Hematopoietic multipotent progenitor cell treated with erythropoietin and hydrocortisone succinate and interleukin-3 and kit ligand, for 4 days (in vitro differentiated cells): ENCODE results near the gene P4HA2.

Source experiments
- DNase-seq: peaks from one replicate; pipeline ENCODE4 v3.0.0-alpha.2; 2015

The P4HA2 gene

GRCh38 chr5:132264546-132265335, 37.1 kb upstream of the P4HA2 start:
- DNase-seq: no peak

GRCh38 chr5:132263548-132264261, 36.1 kb upstream of the P4HA2 start:
- no peak for DNase-seq

GRCh38 chr5:132262882-132263547, 35.4 kb upstream of the P4HA2 start:
- DNase-seq: no peak

- DNase-seq: no peak
Observed at GRCh38 chr5:132261881-132262845, 34.5 kb upstream of the P4HA2 start.

GRCh38 chr5:132260714-132261551, 33.3 kb upstream of the P4HA2 start:
- peak; percentile 89 for DNase-seq

GRCh38 chr5:132260051-132260450, 32.4 kb upstream of the P4HA2 start:
- DNase-seq: no peak

- DNase-seq: no peak
Observed at GRCh38 chr5:132259069-132259851, 31.6 kb upstream of the P4HA2 start.

GRCh38 chr5:132258102-132259068, 30.7 kb upstream of the P4HA2 start:
- no peak for DNase-seq

GRCh38 chr5:132257131-132258101, 29.8 kb upstream of the P4HA2 start, which contains the start of gene PDLIM4:
Gene PDLIM4, plus strand, starts transcription at chr5:132257696. Its CDS starts 39 bp downstream, at chr5:132257735.
- DNase-seq: no peak

GRCh38 chr5:132256783-132257130, 29.1 kb upstream of the P4HA2 start:
- DNase-seq: no peak

- no peak for DNase-seq
Observed at GRCh38 chr5:132256086-132256782, 28.6 kb upstream of the P4HA2 start.

GRCh38 chr5:132254321-132254977, 26.8 kb upstream of the P4HA2 start:
- no peak for DNase-seq

- DNase-seq: no peak
Observed at GRCh38 chr5:132253452-132254320, 26.0 kb upstream of the P4HA2 start.

- DNase-seq: peak; percentile 42
Observed at GRCh38 chr5:132253008-132253441, 25.4 kb upstream of the P4HA2 start.

GRCh38 chr5:132251220-132251725, 23.6 kb upstream of the P4HA2 start:
- no peak for DNase-seq

GRCh38 chr5:132250547-132250946, 22.9 kb upstream of the P4HA2 start:
- no peak for DNase-seq
